Muscle of arm (tissue), 12 donors: ENCODE measurements around the gene ACAP2. TPM values are rescaled to one million over a fixed set of nuclear protein-coding genes. Genes with fewer than 3 reads are reported as not detected.
"Not testable (repeated sequence)": the region's sequence is repeated elsewhere in the genome, so short reads cannot be mapped to it uniquely, and the experiment has no call there.

Experiments used
- DNase-seq: peaks from one replicate; pipeline ENCODE4 v3.0.0-alpha.2; 2013
- polyA plus RNA-seq, 12 donors: library from polyadenylated mRNA; unstranded; fragments of 120-200 nt; gene quantifications; one replicate each; pipeline ENCODE4 v1.2.1, GENCODE V29; 2013; ENCODE audit not compliant: insufficient read length in 12 of 12

Gene ACAP2
- polyA plus RNA-seq, 12 donors = 16.4 to 39.8 (median 24.7) TPM; not detected in 1

DNA sequence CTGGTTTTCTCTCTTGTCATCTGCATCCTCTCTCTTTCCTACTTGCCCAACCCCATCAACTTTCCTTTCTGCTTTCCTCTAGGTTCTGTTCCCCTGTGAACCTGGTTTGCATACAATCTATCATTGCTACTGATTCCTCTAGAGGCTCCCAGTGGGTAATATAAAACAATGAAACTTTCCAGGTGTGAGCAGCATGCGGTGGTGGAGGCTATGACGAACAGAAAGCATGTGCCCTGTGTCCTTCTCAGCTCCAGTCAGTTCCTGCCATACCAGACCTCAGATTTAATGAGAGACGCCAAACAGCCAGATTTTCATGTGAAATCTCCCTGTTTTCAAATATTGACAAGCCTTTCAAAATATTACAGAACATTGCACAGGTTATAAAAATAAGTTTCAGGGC is 3.5 kb upstream of the ACAP2 start:
- DNase-seq = no peak

DNA sequence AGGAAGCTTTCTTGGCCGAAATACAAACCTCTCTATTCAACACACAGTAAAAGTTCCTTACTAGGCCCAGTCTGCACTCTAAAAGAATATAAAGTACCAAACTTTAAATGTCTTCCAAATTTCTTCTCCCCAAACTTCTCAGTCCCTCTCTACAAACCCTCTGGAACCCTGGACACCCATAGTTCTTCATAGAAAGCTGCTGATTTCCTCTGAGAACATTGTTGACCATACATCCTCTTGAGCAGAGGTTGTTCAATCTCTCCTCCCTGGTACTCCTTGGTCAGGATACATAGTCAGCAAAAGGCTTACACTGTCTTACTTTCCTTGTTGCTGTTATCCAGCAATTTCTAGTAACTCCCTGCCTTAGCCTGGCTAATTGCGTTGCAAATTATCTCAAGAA is 3.1 kb upstream of the ACAP2 start:
- no peak for DNase-seq

DNA sequence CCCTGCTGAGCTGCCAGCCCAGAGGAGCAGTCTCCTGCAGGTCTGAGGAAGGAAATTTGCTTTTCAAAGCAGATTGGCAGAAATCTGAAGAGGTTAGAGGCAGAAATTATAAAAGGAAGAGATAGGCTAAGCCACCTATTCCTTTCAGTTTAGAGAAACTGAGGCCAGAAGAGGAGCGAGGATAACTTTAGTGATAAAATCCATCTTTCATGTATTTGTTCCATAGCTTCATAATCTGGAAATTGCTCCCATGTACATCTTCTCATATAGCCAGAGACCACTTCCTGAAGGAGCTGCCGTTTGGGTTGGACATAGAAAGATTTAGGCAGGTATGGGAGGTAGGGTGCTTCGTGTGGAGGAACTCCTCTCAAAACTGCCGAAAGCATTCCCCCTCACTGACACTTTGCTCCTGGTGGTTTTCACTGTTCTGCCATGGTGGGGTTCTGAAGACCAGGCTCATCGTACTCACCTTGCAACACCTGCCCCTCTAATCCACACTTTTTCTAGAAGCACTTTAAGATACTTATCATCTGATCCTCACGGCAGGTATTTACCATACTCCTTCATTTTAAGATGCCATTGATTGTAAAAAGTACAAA is 670 bp upstream of the ACAP2 start:
- no peak for DNase-seq

DNA sequence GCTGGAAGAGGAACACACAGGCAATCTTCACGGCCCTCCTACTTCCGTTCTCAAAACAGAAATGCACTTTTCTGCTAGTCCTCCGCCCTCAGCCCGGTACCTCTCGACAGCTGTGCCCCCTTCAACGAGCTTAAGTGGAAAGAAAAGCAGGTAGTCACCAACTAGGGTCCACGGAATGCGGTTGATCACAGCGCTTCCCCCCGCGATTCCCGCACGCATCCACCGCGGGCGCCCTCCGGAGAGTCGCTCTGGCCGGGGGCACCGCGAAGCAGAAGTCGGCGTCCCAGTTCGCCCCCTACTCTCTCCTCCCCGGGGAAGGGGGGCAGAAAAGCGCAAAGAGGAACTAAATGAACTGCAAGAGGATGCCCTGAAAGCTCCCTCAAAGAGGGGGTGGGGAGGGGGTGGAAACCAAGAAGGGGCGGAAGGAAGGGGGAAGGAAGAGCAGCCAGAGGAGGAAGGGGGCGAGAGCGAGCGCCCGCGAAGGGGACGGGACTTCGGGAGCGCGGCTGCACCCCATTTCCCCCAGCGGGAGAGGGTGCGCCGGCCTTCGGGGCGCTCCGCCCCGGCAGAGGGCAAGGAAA is 738 bp downstream of the ACAP2 start:
- peak; percentile 58 for DNase-seq

DNA sequence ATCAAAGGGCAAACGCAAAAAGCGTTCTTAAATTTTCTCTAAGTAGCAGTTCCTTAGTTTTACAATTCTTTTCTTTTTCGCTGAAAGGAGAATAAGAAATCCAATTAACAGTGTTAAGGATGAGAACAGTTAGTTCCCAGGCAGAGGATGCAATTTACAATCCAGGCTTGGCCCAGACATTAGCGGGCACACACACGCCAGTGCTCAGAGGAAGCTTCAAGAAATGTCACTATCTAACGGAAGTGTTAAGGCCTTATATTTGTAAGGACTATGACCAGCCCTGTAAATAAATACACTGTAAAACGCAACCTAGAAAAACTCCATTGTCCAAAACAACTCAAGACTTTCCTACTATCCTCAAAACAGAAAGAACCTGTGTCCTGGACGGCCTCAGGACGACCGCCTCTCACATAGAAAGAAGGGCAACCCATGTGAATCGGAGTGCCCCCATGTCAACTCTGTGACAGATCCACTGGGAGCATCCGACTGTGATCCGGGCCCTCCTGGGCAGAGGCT is 1.3 kb downstream of the ACAP2 start:
- DNase-seq = no peak

DNA sequence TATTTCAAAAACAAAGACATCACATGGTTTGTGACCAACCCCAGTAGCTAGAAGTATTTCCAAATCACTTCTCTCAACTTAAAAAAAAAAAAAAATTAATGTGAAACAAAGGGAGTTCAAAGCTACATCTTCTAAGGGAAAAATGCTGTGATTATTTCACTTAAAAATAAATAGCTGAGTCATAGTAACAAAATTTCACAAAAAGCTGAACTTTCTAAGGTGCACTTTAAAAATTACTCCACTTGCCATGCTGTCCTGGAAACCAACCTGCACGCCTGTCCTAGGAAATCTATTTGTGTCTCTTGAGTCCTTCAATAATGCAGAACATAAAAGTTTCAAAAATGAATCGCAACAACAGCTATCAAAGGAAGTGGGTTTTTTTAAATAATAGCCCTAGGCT is 1.8 kb downstream of the ACAP2 start:
- DNase-seq = no peak

DNA sequence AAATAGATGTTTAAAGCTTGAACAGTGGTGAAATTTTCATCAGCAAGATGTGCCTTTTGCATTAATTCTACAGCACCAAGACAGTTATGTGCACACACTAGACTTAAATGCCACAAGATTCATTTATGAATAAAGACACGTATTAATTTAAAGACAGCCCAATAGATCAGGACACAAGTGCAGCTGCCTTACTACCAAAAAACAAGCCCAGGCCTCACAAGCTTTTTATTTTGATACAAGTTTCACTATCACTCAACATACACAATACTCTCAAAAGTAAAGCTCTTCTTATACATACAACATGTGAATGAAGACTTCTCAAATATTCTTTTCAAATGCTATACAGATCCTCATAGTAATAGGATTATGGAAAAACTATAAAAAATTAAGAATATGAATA is 2.4 kb downstream of the ACAP2 start:
- DNase-seq = no peak

DNA sequence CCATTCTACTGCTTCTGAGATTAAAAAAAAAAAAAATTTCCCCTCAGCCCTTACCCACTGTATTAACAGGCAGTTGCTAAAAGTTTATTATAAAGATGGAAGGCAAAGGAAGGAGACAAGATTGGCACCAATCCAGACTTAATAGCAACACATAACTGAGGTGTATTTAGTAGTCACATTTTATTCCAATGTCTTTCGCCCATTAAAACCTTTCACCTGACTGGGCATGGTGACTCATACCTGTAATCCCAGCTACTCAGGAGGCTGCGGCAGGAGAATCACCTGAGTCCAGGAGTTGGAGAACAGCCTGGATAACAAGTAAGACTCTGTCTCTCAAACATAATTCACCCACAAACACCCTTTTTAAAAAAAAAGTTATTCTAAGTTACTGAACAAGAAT is 4.4 kb downstream of the ACAP2 start:
- DNase-seq = no peak

DNA sequence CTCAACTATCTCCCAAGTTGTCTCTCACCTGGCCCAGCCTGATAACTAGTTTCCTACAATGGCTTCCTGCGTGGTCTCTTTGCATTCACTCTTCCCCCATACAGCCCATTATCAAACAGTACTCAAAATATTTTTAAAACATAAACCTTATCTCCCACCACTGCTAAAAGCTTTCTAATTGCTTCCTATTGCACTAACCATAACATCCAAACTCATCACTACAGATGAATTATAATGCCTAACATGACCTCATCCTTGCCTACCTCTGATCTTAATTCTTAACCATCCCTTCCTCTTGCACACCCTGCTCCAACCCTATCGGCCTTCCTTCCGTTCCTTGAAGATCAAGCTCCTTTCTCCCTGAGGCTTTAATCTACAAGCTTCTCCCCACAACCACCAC is 17.0 kb downstream of the ACAP2 start:
- DNase-seq = no peak

DNA sequence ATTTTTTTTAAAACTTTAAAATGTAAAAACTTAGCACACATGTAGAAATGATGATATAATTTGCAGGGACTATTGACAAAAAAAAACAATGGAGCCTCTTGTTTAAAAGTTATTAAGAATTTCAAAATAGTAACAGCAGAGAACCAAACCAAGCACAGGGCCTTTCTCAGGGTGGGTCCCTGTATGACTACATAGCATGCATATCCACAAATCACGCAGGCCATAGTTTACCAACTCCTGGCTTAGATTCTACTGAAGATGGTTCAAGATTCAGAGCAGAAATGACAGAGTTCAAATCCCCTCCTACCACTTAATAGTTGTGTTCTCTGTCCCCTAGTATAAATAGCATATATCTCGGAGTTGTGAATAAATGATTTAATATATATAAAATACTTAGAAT is 19.0 kb downstream of the ACAP2 start:
- DNase-seq = no peak

DNA sequence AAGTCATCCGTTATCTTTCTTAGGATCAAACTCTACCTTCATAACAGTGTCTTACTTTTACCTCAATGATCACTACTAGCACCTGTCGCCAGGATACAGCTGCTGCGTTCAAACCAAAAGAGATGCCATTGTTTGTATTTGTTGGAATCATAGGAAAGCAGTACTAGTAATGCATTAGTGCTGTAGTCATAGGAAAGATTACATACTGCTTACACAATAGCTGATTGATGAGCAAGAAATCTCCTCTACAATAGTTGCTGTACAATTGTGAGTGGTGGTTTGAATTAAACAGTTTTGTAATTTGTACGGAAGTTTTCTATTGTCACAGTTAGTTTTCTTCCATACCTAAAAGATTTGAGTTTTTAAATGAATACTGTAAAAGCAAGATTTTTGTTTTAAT is 21.4 kb downstream of the ACAP2 start:
- DNase-seq = no peak

DNA sequence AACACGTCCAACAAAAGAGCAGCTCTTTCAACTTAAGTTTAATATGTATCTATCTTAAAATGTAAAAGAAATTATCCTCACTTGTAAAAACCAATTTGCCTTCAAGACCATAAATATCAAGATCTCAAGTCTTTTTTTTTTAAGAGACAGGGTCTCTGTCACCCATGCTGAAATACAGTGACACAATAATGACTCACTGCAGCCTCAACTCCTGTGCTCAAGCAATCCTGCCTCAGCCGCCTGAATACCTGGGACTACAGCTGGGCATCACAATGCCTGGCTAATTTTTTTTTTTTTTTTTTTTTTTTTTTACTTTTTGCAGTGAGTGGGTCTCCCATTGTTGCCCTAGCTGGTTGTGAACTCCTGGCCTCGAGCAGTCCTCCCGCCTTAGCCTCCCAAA is 26.0 kb downstream of the ACAP2 start:
- DNase-seq = no peak

DNA sequence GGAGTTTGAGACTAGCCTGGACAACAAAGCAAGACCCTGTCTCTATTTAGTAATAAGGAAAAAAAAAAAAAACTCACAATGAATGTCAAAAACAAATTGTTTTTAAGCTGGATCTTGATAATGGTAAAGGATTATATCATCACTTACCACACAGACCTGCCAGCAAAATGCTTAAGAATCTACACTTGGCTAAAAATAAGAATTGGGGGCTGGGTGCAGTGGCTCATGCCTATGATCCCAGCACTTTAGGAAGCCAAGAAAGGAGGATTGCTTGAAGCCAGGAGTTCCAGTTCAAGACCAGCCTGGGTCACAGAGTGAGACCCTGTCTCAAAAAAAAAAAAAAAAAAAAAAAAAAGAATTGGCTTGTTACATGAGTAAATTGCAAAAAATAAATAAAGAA is 31.0 kb downstream of the ACAP2 start:
- DNase-seq = no peak

DNA sequence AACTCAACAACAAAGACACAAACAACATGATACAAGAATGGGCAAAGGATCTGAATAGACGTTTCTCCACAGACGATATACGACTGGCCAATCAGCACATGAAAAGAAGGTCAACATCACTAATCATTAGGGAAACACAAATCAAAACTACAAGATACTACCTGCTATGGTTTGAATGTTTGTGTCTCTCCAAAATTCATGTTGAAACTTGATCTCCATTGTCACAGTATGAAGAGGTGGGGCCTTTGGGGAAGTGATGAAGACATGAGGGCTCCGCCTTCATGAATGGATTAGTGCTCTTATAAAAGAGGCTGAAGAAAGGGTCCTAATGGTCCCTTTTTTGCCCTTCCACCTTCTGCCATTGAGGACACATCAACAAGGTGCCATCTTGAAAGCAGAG is 32.3 kb downstream of the ACAP2 start:
- no peak for DNase-seq

DNA sequence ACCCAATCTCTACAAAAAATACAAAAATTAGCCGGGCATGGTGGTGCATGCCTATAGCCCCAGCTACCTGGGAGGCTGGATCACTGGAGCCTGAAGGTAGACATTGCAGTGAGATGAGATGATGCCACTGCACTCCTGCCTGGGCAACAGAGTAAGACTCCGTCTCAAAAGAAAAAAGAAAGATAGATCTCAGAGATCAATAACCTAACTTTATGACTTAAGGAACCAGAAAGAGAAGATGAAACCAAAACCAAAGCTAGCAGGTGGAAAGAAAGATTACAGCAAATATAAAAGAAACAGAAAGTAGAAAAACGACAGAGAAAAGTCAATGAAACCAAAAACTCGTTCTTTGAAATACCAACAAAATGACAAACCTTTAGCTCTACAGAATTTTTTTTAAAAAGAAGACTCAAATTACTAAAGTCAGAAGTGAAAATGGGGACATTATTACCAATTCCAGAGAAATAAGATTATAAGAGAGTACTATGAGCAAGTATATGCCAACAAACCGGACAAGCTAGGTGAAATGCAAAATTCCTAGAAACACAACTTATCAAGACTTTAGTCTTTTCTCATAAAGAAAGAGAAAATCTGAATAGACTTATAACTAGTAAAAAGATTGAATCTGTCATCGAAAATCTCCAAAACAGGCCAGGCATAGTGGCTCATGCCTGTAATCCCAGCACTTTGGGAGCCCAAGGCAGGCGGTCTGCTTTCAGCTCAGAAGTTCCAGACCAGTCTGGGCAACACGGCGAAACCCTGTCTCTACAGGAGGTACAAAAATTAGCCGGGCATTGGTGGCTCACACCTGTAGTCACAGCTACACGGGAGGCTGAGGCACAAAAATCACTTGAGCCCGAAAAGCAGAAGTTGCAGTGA is 35.0 kb downstream of the ACAP2 start:
- no peak for DNase-seq

DNA sequence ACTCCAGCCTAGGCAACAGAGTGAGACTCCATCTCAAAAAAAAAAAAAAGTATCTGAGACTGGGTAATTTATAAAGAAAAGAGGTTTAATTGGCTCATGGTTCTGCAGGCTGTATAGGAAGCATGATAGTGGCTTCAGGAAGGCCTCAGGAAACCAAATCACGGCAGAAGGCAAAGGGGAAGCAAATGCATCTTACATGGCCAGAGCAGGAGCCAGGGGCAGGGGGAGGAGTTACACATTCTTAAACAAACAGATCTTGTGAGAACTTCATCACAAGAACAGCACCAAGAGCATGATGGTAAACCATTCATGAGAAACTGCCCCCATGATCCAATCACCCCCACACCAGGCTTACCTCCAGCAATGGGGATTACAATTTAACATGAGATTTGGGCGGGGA is 37.2 kb downstream of the ACAP2 start:
- no peak for DNase-seq

DNA sequence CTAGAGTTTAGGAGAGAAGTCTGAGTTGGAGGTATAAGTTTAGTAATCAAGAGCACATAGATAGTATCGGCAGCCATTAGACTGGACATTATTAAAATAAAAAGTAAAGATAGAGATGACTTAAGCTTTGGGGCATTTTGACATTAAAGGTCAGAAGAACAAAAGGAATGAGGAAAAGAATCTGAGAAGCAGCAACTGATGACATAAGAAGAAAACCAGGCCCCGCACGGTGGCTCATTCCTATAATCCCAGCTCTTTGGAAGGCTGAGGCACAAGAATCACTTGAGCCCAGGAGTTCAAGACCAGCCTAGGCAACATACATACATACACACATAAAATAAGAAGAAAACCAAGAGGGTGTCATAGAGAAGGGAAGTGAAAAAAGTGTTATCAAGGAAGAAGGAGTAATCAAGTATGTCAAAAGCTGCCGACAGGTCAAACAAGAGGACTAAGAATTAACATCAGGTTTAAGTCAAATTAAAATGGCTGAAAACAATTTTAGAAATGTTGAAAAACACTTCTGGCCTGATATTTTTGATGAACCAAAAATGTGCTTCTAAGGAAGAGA is 38.9 kb downstream of the ACAP2 start:
- no peak for DNase-seq

DNA sequence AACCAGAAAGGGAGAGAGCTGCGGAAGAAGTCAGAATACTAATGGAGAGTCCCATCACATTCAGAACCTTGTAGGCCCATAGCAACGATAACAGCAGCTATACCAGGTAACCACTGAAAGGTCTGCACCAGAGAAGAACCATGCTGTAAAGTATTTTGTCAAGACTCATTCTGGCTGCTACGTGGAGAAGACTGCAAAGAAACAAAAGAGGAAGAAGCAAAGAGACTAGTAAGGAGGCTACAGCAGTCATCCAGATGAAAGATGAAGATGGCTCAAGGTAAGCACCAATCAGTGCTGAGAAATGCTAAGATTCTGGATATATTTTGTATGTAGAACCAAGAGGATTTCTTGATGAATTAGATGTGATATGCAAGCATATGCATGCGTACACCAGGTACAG is 39.6 kb downstream of the ACAP2 start:
- DNase-seq = no peak

DNA sequence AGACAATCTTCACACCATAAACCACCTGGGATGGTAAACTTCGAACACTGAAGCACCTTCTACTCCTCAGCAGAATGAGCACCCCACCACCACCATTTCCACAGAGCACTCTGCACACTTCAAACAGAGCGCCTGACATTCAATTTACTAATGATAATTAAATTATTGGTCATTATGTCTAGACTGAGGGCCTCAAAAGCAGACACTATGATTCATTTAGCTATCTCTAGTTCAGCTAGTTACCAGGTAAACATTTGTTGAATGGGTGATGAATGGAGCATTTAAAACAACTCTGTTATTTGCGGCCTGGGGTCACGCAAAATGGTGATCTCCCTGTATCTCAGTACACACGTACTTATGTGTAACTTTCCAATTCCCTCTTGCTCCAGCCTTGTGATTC is 40.9 kb downstream of the ACAP2 start:
- DNase-seq = no peak

DNA sequence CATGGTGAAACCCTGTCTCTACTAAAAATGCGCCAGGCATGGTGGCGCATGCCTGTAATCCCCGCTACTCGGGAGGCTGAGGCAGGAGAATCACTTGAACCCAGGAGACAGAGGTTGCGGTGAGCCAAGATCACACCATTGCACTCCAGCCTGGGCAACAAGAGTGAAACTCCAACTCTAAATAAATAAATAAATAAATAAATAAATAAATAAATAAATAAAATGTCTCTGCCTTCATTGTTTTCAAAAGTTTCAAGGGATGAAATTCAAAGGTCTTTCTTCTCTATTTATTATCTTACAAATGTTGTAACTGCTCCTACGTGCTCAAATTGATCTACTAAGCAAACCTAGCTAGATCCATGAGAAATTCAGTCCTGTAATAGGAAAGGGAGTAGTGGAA is 44.4 kb downstream of the ACAP2 start:
- not testable (repeated sequence) for DNase-seq

DNA sequence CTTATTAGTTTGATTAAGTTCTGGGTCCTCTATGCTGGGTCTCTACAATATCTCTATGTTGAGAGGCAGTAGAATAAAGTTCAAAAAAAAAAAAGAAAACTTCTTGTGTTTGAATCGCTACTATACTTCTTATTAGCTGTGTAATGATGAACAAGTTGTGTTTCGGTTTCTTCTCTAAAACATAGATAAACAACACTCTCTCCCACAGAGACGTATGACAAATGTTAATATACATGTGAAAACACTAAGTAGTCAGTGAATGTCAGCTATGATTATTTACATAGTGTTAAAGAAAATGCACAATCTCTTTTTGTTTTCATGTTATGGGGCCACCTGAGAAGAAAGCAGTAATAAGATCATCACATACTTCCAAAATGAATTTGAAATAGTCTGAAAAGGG is 45.3 kb downstream of the ACAP2 start:
- no peak for DNase-seq

DNA sequence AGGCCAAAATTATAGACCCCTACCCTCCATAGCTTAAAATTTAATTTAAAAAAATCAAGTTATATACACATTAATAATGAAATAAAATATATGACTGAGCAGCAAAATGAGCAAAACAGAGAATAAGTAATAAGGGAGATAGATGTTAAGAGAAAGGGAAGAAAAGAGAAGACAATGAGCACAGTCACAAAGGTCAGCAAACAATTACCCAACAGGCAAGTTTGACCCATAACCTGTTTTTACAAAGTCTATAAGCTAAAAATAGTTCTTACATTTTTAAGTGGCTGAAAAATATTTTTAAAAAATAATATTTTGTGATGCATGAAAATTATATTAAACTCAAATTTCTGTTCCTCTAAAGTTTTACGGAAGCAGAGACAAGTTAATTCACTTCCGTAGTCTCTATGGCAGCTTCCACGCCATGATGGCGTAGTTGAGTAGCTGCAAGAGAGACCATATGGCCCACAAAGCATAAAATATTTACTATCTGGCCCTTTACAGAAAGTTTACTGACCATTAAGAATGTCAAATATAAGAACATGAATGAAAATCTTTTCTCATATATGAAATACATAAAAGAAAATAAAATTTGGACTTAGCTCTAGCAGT is 47.5 kb downstream of the ACAP2 start:
- no peak for DNase-seq
